Ectodermal cell (in vitro differentiated cells): ENCODE results near the gene KRT17.

Source experiments
- H3K27ac ChIP-seq: 2 replicates; pipeline ENCODE4 v1.7.0; 2013; ENCODE audit warnings: mild to moderate bottlenecking, low read depth, low read length; ENCODE audit not compliant: insufficient read depth, poor library complexity, severe bottlenecking
- H3K27me3 ChIP-seq: 2 replicates; pipeline ENCODE4 v1.7.0; 2013; ENCODE audit warnings: mild to moderate bottlenecking, low read length; ENCODE audit not compliant: insufficient read depth, control insufficient read depth, poor library complexity, severe bottlenecking
- H3K36me3 ChIP-seq: one replicate; pipeline ENCODE4 v1.7.0; 2013; ENCODE audit warnings: low read length; ENCODE audit not compliant: control insufficient read depth, insufficient read depth
- H3K4me1 ChIP-seq: one replicate; pipeline ENCODE4 v1.7.0; 2013; ENCODE audit warnings: low read length; ENCODE audit not compliant: control insufficient read depth, insufficient read depth
- H3K4me3 ChIP-seq: 2 replicates; pipeline ENCODE4 v1.7.0; 2013; ENCODE audit warnings: low read depth, low read length, control low read depth; ENCODE audit not compliant: insufficient read depth
- H3K9me3 ChIP-seq: 2 replicates; pipeline ENCODE4 v1.7.0; 2013; ENCODE audit warnings: mild to moderate bottlenecking, low read length, moderate library complexity; ENCODE audit not compliant: control insufficient read depth
- WGBS, 2 experiments: methylation state at CpG; one replicate each; pipeline ENCODE4 v1.1.7; 2013; ENCODE audit warnings: missing lambda C conversion rate in 2 of 2; 5-methylcytosine and 5-hydroxymethylcytosine counted together

The KRT17 gene

GRCh38 chr17:41653892-41654677, 29.7 kb upstream of the KRT17 start:
- no peaks in the 10 kb centered on the region for H3K27me3 ChIP-seq
- H3K27ac ChIP-seq = no peak overlapping the region
- 88 to 90% methylated on average over 14 of the region's 14 CpGs for WGBS, 2 experiments
- H3K9me3 ChIP-seq = no peaks in the 10 kb centered on the region
- peaks cover 9% of the 10 kb centered on the region for H3K4me1 ChIP-seq
- H3K36me3 ChIP-seq = no peaks in the 10 kb centered on the region
- H3K4me3 ChIP-seq = no peak overlapping the region

- no peaks in the 10 kb centered on the region for H3K36me3 ChIP-seq
- H3K4me1 ChIP-seq = peaks cover 9% of the 10 kb centered on the region
- WGBS, 2 experiments = 89 to 92% methylated on average over 4 to 5 of the region's 5 CpGs
- H3K27me3 ChIP-seq = peaks cover 2% of the 10 kb centered on the region
- H3K4me3 ChIP-seq = no peak overlapping the region
- no peak overlapping the region for H3K27ac ChIP-seq
- H3K9me3 ChIP-seq = no peaks in the 10 kb centered on the region
Observed at GRCh38 chr17:41653421-41653820, 29.0 kb upstream of the KRT17 start.

- no peaks in the 10 kb centered on the region for H3K9me3 ChIP-seq
- peaks cover 14% of the 10 kb centered on the region for H3K4me1 ChIP-seq
- peaks cover 6% of the 10 kb centered on the region for H3K27me3 ChIP-seq
- H3K27ac ChIP-seq = no peak overlapping the region
- H3K4me3 ChIP-seq = no peak overlapping the region
- no peaks in the 10 kb centered on the region for H3K36me3 ChIP-seq
- 92 to 93% methylated on average over 5 of the region's 5 CpGs for WGBS, 2 experiments
Observed at GRCh38 chr17:41652461-41652970, 28.1 kb upstream of the KRT17 start.

- H3K9me3 ChIP-seq = no peaks in the 10 kb centered on the region
- H3K4me1 ChIP-seq = peaks cover 14% of the 10 kb centered on the region
- H3K27me3 ChIP-seq = peaks cover 6% of the 10 kb centered on the region
- H3K4me3 ChIP-seq = no peak overlapping the region
- no peaks in the 10 kb centered on the region for H3K36me3 ChIP-seq
- 88 to 92% methylated on average over 13 of the region's 13 CpGs for WGBS, 2 experiments
- no peak overlapping the region for H3K27ac ChIP-seq
Observed at GRCh38 chr17:41651625-41652460, 27.5 kb upstream of the KRT17 start.

DNA sequence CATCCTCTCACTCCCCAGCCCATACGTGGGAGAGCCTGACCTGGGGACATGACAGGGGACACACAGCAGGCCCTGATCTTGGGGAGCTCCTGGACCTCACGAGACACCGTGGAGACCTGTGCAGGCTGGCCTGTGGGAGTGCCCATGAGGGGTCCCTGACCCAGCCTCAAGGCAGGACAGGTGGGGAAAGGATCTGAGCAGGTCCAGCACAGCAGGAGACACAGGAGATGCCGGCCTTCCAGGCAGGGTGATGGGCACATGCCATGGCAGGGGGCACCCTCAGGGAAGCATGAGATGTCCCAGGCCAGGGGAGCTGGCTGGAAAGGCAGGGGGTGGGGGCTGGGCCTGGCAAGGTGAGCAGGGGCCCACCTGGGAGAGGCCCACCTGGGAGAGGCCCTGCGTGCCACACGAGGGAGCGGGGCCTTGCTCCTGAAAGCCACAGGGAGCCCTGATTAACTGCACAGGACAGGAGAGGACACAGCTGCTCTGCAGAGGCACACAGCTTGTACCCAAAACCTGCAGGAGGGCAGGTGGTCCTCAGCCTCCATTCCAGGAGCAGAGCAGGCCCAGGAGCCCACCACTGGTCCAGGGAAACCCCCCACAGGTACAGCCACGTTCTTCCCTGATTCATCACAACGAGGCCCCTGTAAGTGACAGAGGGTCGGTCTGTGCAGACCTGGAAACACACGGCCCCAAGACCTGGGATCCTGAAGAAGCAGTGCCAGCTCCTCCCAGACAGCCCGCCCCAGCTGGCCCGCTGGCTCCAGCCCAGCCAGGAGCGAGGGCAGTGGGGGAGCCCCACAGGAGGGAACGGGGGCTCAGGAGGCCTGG, 26.6 kb upstream of the KRT17 start:
- Histone ChIP-seq H3K4me1 (peaks cover 14% of the 10 kb centered on the region), H3K9me3 (no peaks in the 10 kb centered on the region), H3K27ac (no peak overlapping the region), H3K36me3 (no peaks in the 10 kb centered on the region), H3K4me3 (no peak overlapping the region), H3K27me3 (peaks cover 6% of the 10 kb centered on the region)
- WGBS, 2 experiments = 86 to 89% methylated on average over 15 of the region's 15 CpGs

GRCh38 chr17:41649923-41650519, 25.6 kb upstream of the KRT17 start:
- no peak overlapping the region for H3K27ac ChIP-seq
- peaks cover 6% of the 10 kb centered on the region for H3K27me3 ChIP-seq
- 89 to 92% methylated on average over 10 of the region's 10 CpGs for whole genome bisulfite sequencing, 2 experiments
- no peaks in the 10 kb centered on the region for H3K9me3 ChIP-seq
- peaks cover 5% of the 10 kb centered on the region for H3K4me1 ChIP-seq
- H3K4me3 ChIP-seq = no peak overlapping the region
- H3K36me3 ChIP-seq = no peaks in the 10 kb centered on the region

DNA sequence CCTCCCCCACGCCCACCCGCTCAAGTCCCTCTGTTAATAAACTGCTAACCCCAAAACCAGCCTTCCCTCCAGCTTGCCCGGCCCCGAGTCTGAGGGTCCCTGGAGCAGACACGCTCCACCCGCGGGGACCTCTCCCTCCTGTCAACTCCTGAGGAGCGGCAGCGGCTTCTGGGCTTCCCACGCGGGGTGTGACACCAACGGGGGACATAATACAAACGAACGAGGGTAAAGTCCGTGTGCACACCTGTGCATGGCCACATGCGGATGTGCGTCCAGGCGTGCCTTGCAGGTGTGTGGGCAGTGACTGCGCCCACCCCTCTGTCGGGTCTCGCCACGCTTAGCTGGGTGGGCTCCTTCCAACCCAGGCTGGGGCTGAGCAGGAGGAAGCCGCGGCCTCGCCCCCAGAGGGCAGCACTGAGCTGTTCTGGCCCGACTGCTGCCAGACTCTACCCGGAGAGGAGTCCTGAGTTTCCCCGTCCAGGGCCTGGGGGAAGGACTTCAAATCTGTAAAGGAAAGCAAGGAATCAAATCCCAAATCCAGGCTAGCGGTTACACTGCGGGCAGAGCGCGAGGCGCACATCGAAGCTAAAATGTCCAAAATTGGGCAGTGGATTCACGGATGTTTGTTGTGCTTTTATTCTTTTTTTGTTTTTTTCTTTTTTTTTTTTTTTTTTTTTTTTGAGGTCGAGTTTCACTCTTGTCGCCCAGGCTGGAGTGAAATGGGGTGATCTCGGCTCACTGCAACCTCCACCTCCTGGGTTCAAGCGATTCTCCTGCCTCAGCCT, 24.2 kb upstream of the KRT17 start:
- WGBS, 2 experiments = 10% methylated on average over 37 of the region's 39 CpGs
- no peak overlapping the region for H3K27ac ChIP-seq
- H3K4me3 ChIP-seq = peak overlapping the region; percentile 13
- H3K27me3 ChIP-seq = peaks cover 6% of the 10 kb centered on the region
- H3K9me3 ChIP-seq = no peaks in the 10 kb centered on the region
- H3K4me1 ChIP-seq = peaks cover 4% of the 10 kb centered on the region
- no peaks in the 10 kb centered on the region for H3K36me3 ChIP-seq

DNA sequence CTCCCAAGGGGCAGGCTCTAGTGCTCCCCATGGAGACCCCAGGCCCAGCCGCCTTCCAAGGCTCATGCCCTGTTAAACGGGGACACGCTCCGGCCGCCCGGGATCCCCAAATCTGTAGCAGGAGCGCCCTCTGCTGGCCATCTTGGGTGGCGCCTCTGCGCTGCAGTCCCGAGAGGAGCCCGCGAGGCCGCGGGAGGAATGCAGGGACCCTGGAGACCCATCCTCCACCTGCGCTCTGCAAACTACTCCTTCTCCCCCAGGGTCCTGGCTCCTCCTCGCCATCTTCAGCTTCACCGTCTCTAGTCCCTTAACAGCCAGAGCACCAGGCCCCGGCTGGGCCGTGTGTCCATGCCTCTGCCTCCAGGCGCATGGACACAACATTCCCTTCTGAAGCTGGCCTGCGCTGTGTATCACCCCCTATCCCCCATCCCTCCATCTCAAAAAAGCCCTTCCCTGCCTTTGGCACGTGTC, 23.6 kb upstream of the KRT17 start:
- peak overlapping the region; percentile 13 for H3K4me3 ChIP-seq
- 4 to 5% methylated on average over 22 of the region's 22 CpGs for WGBS, 2 experiments
- H3K27me3 ChIP-seq = peaks cover 6% of the 10 kb centered on the region
- no peaks in the 10 kb centered on the region for H3K36me3 ChIP-seq
- H3K9me3 ChIP-seq = no peaks in the 10 kb centered on the region
- no peak overlapping the region for H3K27ac ChIP-seq
- peaks cover 4% of the 10 kb centered on the region for H3K4me1 ChIP-seq
